GM21528 (cell line): Measurements from ENCODE around the gene CD38.
"Not testable (repeated sequence)": the region's sequence is repeated elsewhere in the genome, so short reads cannot be mapped to it uniquely, and the experiment has no call there.

Experiments used
- ATAC-seq: cut with Tn5 transposase; IDR thresholded peaks from one replicate; pipeline ENCODE4 v1.9.1; 2021; ENCODE audit warnings: mild to moderate bottlenecking, moderate library complexity; ENCODE audit not compliant: unreplicated experiment, low FRiP score

CD38 gene

GRCh38 chr4:15778289-15779241, at the start of gene CD38:
Gene CD38, plus strand, starts transcription at chr4:15778328. Its CDS starts 87 bp downstream, at chr4:15778415.
- ATAC-seq, result peak; percentile 73

GRCh38 chr4:15729910-15730533, 48.1 kb upstream of the CD38 start:
- no peak for ATAC-seq

- ATAC-seq, result not testable (repeated sequence)
Observed at GRCh38 chr4:15733061-15733460, 45.1 kb upstream of the CD38 start.

- no peak for ATAC-seq
Observed at GRCh38 chr4:15735536-15735935, 42.6 kb upstream of the CD38 start.

GRCh38 chr4:15736514-15737050, 41.5 kb upstream of the CD38 start:
- no peak for ATAC-seq

- no peak for ATAC-seq
Observed at GRCh38 chr4:15737255-15737654, 40.9 kb upstream of the CD38 start.

- no peak for ATAC-seq
Observed at GRCh38 chr4:15738877-15739276, 39.3 kb upstream of the CD38 start.

- ATAC-seq, result no peak
Observed at GRCh38 chr4:15740764-15741404, 37.2 kb upstream of the CD38 start.

GRCh38 chr4:15742083-15742582, 36.0 kb upstream of the CD38 start:
- no peak for ATAC-seq

GRCh38 chr4:15742637-15743036, 35.5 kb upstream of the CD38 start:
- ATAC-seq, result no peak

GRCh38 chr4:15744016-15744545, 34.0 kb upstream of the CD38 start:
- no peak for ATAC-seq

GRCh38 chr4:15746110-15746509, 32.0 kb upstream of the CD38 start:
- no peak for ATAC-seq

GRCh38 chr4:15749001-15749400, 29.1 kb upstream of the CD38 start:
- no peak for ATAC-seq

GRCh38 chr4:15751153-15751552, 27.0 kb upstream of the CD38 start:
- no peak for ATAC-seq

GRCh38 chr4:15753081-15753480, 25.0 kb upstream of the CD38 start:
- no peak for ATAC-seq

GRCh38 chr4:15753786-15754185, 24.3 kb upstream of the CD38 start:
- no peak for ATAC-seq

GRCh38 chr4:15754323-15754722, 23.8 kb upstream of the CD38 start:
- no peak for ATAC-seq

- ATAC-seq, result peak; percentile 21
Observed at GRCh38 chr4:15755321-15756155, 22.6 kb upstream of the CD38 start.

GRCh38 chr4:15756361-15756861, 21.7 kb upstream of the CD38 start:
- peak; percentile 87 for ATAC-seq
